EH (cell line): ENCODE results near the gene PPP1CA.
"Not testable (repeated sequence)": the region's sequence is repeated elsewhere in the genome, so short reads cannot be mapped to it uniquely, and the experiment has no call there.

Experiments used
- DNase-seq: peaks from one replicate; pipeline ENCODE4 v3.0.0-alpha.2; 2015; ENCODE audit warnings: low read depth

PPP1CA gene

DNA sequence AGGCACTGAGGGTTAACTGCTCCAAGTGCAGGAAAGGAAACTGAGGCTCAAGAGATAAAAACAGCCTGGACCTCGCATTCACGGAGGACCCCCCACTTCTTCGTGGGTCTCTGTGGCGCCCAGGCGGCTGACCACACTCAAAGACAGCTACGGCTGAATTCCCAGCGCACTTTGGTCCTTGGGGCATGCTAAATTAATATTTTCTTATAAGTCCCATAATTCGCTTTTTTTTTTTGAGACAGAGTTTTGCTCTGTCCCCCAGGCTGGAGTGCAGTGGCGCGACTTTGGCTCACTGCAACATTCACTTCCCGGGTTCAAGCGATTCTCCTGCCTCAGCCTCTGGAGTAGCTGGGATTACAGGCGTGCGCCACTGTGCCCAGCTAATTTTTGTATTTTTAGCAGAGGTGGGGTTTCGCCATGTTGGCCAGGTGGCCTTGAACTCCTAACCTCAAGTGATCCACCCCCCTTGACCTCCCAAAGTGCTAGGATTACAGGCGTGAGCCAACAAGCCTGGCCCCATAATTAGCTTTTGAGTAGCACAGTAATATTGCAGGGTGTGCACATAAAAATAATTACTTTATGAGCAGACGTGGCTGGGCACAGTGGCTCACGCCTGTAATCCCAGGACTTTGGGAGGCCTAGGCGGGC lies 658 bp upstream of the PPP1CA start:
- not testable (repeated sequence) for DNase-seq

DNA sequence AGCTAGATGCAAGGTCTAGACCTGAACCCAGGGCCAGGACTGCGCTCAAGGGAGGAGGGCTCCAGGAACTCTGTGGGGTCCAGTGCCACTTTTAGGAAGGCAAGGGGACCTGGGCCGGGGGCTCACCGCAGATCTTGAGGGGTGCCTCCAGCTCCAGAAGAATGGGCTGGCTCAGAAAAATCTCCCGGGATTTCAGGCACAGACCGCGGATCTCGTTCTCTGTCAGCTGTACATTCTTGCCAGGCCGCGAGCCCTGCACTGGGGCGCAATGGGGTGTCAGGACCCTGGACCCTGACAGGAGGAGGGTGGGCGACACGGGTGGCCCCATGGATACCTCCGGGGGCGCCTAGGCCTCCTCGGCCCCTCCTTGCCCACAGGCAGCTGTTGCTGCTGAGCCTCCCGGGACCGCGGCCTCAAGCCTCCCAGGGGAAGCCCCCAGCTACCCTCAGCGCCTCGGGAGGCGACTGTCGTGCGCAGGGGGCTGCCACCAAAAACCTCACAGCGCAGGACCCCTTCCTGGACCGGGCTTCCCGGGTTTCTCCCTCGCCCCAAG lies 640 bp downstream of the PPP1CA start:
- no peak for DNase-seq

GRCh38 chr11:67400251-67400941 lies 1.3 kb downstream of the PPP1CA start:
- DNase-seq, result no peak

DNA sequence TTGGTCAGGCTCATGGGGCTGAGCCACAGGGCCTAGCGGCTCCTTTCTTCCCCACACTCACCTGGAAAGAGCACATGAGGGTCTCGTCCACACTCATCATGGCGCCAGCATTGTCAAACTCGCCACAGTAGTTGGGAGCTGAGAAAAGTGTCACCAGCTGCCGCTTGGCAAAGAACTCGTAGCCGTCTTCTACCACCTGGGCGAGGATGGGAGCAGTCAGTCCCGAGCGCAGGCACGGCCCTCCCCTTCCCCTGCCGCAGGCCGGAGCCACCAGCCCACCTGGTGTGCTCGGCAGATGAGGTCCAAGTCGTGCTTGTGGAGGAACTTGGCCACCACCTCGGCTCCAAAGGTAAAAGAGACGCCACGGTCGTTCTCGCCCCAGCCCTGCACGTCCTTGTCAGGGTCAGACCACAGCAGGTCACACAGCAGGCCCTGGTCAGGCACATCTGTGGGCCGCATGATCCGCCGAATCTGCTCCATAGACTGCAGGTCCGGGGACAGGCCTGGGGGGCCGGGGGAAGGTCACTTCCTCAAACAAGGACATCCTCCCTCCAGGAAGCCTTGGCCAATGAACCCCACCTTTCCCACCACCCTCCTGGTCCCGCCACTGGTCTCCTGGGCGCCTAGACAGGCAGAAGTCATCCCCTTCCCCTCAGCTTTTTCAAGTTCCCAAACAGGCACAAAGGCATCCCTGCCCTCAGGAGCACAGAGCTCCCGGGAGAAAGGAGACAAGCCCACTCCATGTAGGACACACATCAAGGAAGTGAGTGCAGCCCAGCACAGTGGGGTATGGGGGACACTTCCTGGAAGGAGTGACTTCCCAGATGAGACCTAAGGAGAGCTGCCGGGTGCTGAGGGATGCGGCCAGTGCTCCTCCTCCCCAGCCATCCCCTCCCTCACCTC lies 2.7 kb downstream of the PPP1CA start:
- no peak for DNase-seq

DNA sequence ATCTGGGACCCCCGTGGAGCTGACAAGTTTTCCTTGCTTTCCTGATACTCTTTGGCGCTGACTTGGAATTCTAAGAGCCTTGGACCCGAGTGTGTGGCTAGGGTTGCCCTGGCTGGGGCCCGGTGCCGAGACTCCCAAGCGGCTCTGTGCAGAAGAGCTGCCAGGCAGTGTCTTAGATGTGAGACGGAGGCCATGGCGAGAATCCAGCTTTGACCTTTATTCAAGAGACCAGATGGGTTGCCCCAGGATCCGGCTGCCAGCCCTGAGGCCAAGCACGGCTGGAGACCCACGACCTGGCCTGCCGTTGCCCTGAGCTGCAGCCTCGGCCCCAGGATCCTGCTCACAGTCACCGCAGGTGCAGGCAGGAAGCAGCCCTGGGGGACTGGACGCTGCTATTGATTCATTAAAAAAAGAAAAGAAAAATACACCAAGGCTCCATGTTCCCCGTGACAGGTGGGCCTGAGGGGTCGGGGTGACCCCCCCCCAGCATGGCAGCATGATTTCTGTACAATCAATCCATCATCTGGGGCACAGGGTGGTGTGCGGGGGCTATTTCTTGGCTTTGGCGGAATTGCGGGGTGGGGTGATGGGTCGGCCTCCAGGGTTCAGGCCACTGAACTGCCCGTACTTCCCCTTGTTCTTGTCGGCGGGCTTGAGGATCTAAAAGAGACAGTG lies 3.5 kb downstream of the PPP1CA start:
- DNase-seq, result no peak

- no peak for DNase-seq
Measured at GRCh38 chr11:67397536-67397935, 4.1 kb downstream of the PPP1CA start.

- DNase-seq, result no peak
Measured at GRCh38 chr11:67396587-67397389, 4.9 kb downstream of the PPP1CA start.

GRCh38 chr11:67396259-67396581 lies 5.4 kb downstream of the PPP1CA start:
- no peak for DNase-seq

DNA sequence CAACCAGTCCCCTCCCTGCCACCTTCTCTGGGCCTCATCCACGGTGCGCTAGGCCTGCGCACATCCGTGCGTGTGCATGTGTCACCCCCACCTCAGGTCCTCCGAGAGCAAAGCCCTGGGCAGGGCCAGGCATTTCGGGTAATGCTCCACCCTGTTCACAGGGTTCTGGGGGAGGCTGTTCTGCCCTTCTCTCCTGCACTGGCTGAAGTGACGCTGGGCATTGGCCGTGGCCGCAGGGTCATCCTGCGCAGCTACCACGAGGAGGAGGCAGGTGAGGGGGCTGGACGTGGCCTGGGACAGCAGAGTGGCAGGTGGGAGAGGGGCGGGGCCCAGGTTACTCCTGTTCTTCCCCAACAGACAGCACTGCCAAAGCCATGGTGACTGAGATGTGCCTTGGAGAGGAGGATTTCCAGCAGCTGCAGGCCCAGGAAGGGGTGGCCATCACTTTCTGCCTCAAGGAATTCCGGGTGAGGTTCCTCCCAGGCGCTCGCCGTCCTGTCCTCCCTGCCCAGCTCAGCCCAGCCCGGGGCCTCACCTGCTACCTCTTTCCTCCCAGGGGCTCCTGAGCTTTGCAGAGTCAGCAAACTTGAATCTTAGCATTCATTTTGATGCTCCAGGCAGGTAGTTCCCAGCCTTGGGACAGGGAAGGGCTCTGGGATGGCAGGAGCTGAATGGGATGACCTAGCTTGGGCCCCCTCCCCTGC lies 6.0 kb downstream of the PPP1CA start:
- no peak for DNase-seq

DNA sequence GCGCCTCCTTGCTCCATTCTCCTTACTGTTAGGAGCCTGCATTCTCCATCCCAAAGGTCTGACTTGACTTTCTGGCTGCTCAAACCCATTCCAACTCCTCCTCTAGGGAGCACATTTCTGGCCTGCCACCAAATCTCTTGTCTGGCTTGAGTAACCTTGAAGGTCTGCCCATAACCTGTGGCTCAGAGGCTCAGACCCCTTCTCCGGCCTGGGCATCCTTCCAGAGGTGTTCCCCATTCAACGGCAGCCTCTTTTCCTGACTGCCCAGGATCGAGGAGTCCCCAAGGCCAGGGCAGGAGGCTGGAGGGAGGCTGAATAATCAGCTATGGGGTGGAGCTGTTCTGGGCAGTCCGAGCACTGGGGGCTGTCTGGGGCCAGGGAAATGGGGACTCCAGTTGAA lies 7.7 kb downstream of the PPP1CA start:
- DNase-seq, result no peak

DNA sequence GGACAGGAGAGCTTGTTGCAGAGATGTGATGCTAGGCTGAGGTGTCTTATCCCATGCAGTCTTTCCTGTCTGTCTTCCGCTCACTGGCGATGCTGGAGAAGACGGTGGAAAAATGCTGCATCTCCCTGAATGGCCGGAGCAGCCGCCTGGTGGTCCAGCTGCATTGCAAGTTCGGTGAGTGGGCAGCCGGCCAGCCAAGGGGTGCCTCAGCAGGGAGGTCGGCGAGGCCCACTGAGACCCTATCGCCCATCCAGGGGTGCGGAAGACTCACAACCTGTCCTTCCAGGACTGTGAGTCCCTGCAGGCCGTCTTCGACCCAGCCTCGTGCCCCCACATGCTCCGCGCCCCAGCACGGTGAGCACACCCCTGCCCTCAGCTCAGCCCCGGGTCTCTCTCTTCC lies 8.2 kb downstream of the PPP1CA start:
- DNase-seq, result no peak

GRCh38 chr11:67392183-67392715 lies 9.4 kb downstream of the PPP1CA start:
- no peak for DNase-seq

- DNase-seq, result peak; percentile 94
Measured at GRCh38 chr11:67391304-67392182, 10.1 kb downstream of the PPP1CA start, which contains the start of gene RAD9A. TSS of gene RAD9A (plus strand) at chr11:67391986. CDS start at chr11:67392045, 59 bp downstream.

DNA sequence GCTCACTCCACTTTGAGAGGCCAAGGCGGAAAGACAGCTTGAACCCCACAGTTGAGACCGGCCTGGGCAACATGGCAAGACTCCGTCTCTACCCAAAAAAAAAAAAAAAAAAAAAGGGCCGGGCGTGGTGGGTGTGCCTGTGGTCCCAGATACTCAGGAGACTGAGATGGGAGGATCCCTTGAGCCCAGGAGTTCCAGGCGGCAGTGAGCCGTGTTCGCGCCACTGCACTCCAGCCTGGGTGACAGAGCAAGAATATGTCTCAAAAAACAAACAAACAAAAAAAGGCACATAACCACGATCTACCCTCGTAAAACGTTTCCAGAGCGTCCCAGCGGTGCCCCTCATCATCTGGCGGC lies 10.7 kb downstream of the PPP1CA start:
- no peak for DNase-seq

DNA sequence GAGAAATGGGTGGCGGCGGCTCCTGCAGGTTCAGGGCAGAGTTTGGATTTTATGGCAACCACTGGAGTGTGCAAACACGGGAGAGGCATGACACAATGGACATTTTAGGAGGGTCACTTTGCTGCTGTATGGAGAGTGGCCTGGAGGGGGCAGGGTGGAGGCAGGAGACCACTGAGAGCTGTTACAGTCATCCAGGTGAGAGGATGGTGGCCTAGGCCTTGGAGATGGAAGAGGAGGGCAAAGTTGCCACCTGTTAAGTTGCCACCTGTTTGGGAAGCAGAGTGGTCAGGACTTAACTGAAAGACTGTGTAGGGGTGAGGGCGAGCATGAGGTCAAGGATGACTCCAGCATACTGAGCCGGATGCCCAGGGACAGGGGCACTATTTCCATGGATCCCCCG lies 12.2 kb downstream of the PPP1CA start:
- no peak for DNase-seq

DNA sequence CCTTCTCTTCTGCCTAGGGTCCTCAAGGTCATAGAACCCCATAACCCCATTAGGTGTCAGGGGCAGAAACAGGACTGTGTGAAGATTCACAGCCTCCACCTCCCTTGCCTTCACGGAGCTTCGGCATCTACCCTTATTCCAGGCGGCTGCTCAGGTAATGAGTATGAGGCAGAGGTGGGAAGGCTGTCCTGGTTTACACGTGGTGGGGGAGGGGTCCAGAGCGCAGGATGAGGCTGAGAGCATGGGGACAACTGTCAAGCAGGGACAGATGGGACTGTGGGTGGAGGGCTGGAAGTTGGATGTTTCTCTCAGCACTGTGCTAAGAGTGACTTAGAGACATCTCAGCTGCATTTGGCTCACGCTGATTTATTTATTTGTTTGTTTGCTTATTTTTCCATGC lies 14.1 kb downstream of the PPP1CA start:
- no peak for DNase-seq

DNA sequence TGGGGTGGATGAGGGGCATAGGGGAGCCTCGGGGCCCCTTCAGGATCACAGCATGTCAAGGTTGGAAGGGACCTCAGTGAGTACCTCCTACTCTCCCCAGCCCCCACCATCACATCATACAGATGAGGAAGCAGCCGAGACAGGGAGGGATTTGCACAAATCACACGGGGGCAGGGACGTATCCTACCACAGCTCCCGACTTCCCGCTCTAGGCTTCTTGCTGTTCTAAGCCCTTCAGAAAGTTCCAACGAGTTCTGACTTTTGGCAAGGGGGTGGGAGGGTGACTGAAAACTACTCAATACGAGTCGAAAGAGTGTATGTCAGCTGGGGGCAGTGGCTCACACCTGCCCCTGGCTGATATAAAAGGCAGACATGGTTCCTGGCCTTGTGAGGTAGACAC lies 14.6 kb downstream of the PPP1CA start:
- no peak for DNase-seq

GRCh38 chr11:67384851-67385366 lies 16.7 kb downstream of the PPP1CA start:
- peak; percentile 74 for DNase-seq
